Measurements from ENCODE around the gene MYOF. TPM values are rescaled to one million over a fixed set of nuclear protein-coding genes. Genes with fewer than 3 reads are reported as not detected.

The MYOF gene
- total RNA-seq, 4 donors from 2014 or later: 39.6 to 70.4 (median 59.2) TPM

DNA sequence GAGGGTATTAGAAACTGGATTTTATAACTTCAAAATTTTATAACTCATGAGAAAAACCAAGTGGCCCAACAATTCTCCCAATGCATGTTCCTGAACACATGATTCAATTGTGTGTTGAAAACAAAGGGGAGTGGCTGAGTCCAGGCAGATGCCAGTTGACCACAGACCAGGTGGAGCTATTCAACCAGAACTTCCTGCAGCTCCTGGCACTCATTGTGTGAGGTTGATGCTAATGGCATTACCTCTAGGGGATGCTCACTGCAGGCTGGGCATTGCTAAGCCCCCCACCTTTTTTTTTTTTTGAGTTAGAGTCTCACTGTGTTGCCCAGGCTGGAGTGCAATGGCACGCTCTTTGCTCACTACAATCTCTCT is 20.3 kb downstream of the MYOF start:
- no peaks in the 10 kb centered on the region for H3K27me3 ChIP-seq
- WGBS, 2 donors: 92 to 96% methylated on average over 1 of the region's 1 CpG
- peaks cover 0 to 89% (median 49%) of the 10 kb centered on the region in 4 donors for H3K4me1 ChIP-seq
- TF ChIP-seq POLR2A (IDR thresholded peaks at IDR 0.05): no peak
- TF ChIP-seq, protein P1, sequence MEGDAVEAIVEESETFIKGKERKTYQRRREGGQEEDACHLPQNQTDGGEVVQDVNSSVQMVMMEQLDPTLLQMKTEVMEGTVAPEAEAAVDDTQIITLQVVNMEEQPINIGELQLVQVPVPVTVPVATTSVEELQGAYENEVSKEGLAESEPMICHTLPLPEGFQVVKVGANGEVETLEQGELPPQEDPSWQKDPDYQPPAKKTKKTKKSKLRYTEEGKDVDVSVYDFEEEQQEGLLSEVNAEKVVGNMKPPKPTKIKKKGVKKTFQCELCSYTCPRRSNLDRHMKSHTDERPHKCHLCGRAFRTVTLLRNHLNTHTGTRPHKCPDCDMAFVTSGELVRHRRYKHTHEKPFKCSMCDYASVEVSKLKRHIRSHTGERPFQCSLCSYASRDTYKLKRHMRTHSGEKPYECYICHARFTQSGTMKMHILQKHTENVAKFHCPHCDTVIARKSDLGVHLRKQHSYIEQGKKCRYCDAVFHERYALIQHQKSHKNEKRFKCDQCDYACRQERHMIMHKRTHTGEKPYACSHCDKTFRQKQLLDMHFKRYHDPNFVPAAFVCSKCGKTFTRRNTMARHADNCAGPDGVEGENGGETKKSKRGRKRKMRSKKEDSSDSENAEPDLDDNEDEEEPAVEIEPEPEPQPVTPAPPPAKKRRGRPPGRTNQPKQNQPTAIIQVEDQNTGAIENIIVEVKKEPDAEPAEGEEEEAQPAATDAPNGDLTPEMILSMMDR (IDR thresholded peaks at IDR 0.05): no peak
- TF ChIP-seq EP300 (IDR thresholded peaks at IDR 0.05): no peak
- peak overlapping the region in 3 of 4 donors; percentile 4 to 91 (median 85) for H3K27ac ChIP-seq
- H3K36me3 ChIP-seq: no peaks in the 10 kb centered on the region
- DNase-seq (ENCODE audit: low spot score in 2 of 2): no peak
- H3K4me3 ChIP-seq: no peak overlapping the region
- H3K9me3 ChIP-seq: no peaks in the 10 kb centered on the region

DNA sequence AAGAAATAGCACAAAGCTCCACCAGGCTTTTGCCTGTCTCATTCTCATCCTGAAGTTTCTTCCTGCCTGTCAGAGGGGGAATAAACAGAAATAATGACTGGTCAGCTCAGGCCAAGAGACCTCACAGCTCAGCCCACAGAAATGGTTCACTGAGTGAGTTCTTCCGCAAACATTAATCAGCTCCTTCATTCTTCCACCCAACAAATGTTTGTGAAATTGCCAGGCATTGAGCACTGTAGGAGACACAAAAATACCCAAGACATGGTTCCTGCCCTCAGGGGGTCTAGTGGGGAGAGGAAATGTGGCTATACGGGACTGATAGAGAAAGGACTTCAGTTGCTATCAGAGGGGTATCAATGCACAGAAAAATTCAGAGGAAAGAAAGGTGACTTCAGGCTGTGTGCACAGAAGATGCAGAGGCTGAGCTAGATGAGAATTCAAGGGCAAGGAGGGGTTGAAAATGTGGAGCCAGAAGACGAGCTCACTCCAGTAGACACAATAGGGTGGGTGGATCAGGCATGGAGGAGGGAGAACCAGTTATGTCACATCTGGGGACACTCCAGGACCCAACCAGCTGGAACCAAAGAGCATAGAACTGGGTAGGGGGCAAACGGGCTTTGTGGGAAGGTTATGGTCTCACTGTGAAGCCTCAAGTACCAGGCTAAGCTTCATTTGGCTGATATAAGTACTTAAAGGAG is 20.9 kb downstream of the MYOF start:
- Histone ChIP-seq H3K4me1 (peaks cover 0 to 87% (median 44%) of the 10 kb centered on the region in 4 donors), H3K36me3 (no peaks in the 10 kb centered on the region), H3K4me3 (no peak overlapping the region), H3K27me3 (no peaks in the 10 kb centered on the region), H3K27ac (peak overlapping the region in 3 of 4 donors; percentile 4 to 91 (median 85)), H3K9me3 (no peaks in the 10 kb centered on the region)
- TF ChIP-seq EP300 (IDR thresholded peaks at IDR 0.05) (no peak), POLR2A (IDR thresholded peaks at IDR 0.05) (no peak)
- TF ChIP-seq, protein P1 (IDR thresholded peaks at IDR 0.05): no peak
- 48 to 57% methylated on average over 4 of the region's 4 CpGs for WGBS, 2 donors
- DNase-seq (ENCODE audit: low spot score in 2 of 2): no peak

- Histone ChIP-seq H3K4me3 (no peak overlapping the region), H3K27ac (peak overlapping the region; percentile 68 to 87 (median 76)), H3K27me3 (no peaks in the 10 kb centered on the region), H3K4me1 (peaks cover 0 to 70% (median 30%) of the 10 kb centered on the region in 4 donors), H3K9me3 (no peaks in the 10 kb centered on the region), H3K36me3 (no peaks in the 10 kb centered on the region)
- no peak for DNase-seq (ENCODE audit: low spot score in 2 of 2)
- 56 to 62% methylated on average over 3 of the region's 3 CpGs for WGBS, 2 donors
- TF ChIP-seq EP300 (IDR thresholded peaks at IDR 0.05): no peak
- TF ChIP-seq POLR2A (IDR thresholded peaks at IDR 0.05): no peak
- TF ChIP-seq, protein P1 (IDR thresholded peaks at IDR 0.05): no peak
Measured at GRCh38 chr10:93459466-93459865, 22.7 kb downstream of the MYOF start.

DNA sequence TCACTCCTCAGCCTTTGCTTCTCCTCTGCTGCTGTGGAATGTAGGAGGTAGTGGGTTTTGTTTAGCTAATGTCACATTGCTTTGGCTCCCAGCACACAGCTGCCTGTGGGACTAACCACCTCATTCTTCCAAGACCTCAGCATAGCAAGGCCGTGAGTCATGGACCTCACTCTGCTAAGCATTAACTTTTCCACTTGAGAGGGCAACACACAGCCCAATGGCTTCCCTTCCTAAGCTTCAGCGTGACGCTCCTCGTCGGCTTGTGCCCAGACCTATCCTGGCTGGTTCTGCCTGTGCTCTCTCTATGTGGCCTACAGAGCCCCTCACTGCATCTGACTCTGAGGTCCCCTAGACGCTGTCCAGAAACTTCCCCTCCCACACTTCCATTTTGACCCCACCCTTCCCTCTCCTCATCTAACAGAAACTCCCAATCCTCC is 23.3 kb downstream of the MYOF start:
- TF ChIP-seq, protein P1 (IDR thresholded peaks at IDR 0.05): no peak
- peak in 1 of 2 donors; percentile 88 for TF ChIP-seq EP300 (IDR thresholded peaks at IDR 0.05)
- H3K27me3 ChIP-seq: no peaks in the 10 kb centered on the region
- peak; percentile 59 to 86 for DNase-seq (ENCODE audit: low spot score in 2 of 2)
- WGBS, 2 donors: 16 to 28% methylated on average over 6 of the region's 6 CpGs
- H3K9me3 ChIP-seq: no peaks in the 10 kb centered on the region
- H3K4me3 ChIP-seq: no peak overlapping the region
- peak overlapping the region; percentile 68 to 87 (median 76) for H3K27ac ChIP-seq
- H3K4me1 ChIP-seq: peaks cover 0 to 63% (median 23%) of the 10 kb centered on the region in 4 donors
- peaks cover 0 to under 1% (median 0%) of the 10 kb centered on the region in 3 donors for H3K36me3 ChIP-seq

DNA sequence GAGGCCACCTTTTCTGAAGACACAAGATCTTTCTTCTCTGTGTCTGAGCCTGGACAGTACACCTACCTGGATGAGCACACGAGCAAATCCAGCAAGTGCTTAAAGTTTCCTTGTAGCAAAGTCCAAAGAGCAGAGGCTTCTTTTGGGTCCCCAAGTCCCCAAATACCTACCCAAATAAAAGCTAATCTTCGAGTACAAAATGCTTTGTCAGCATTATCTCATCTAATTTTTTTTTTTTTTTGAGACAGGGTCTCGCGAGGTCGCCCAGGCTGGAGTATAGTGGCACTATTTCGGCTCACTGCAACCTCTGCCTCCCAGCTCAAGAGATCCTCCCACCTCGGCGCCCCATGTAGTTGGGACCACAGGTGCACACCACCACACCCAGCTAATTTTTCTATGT is 24.6 kb downstream of the MYOF start:
- Histone ChIP-seq H3K27me3 (no peaks in the 10 kb centered on the region), H3K4me3 (no peak overlapping the region), H3K9me3 (no peaks in the 10 kb centered on the region), H3K27ac (peak overlapping the region in 2 of 4 donors; percentile 7 to 82), H3K36me3 (peaks cover 0 to 8% (median 0%) of the 10 kb centered on the region in 3 donors), H3K4me1 (peaks cover 0 to 50% (median 19%) of the 10 kb centered on the region in 4 donors)
- WGBS, 2 donors: 92 to 95% methylated on average over 8 of the region's 8 CpGs
- DNase-seq (ENCODE audit: low spot score in 2 of 2): no peak
- no peak for TF ChIP-seq EP300 (IDR thresholded peaks at IDR 0.05)
- TF ChIP-seq, protein P1 (IDR thresholded peaks at IDR 0.05): no peak
